Measurements from ENCODE around the gene PFAS. TPM values are rescaled to one million over a fixed set of nuclear protein-coding genes. Genes with fewer than 3 reads are reported as not detected.

Gene PFAS
- total RNA-seq, 4 donors from 2014 or later = 6.2 to 19.0 (median 15.7) TPM

DNA sequence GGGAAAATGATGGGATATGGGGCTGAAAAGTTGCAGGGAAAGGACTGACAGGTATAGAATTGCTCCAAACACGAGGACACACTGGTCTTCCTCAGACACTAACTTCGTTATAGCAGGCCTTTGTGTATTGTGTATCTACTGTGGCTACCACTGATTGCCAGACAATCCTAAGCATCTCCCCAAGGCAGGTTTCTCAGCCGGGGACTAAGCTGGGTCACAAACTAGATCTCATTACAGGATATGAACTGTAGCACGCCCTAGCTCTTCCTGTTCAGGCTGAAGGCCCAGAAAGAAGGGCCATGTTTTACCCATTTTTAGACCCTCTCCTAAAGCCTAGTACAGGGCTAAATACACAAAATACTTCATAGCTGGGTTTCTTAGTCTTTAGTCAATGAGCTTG, 34.3 kb downstream of the PFAS start:
- DNase-seq (ENCODE audit: low spot score in 2 of 2) = no peak
- intact Hi-C loops (cut with DNase I; ENCODE audit: low total_unique reads) = no loop called here
- no peak overlapping the region for H3K4me3 ChIP-seq (ENCODE audit: low read depth, poor library complexity, severe bottlenecking)
- TF ChIP-seq, protein P1, sequence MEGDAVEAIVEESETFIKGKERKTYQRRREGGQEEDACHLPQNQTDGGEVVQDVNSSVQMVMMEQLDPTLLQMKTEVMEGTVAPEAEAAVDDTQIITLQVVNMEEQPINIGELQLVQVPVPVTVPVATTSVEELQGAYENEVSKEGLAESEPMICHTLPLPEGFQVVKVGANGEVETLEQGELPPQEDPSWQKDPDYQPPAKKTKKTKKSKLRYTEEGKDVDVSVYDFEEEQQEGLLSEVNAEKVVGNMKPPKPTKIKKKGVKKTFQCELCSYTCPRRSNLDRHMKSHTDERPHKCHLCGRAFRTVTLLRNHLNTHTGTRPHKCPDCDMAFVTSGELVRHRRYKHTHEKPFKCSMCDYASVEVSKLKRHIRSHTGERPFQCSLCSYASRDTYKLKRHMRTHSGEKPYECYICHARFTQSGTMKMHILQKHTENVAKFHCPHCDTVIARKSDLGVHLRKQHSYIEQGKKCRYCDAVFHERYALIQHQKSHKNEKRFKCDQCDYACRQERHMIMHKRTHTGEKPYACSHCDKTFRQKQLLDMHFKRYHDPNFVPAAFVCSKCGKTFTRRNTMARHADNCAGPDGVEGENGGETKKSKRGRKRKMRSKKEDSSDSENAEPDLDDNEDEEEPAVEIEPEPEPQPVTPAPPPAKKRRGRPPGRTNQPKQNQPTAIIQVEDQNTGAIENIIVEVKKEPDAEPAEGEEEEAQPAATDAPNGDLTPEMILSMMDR (IDR thresholded peaks at IDR 0.05) = no peak
- TF ChIP-seq POLR2A (IDR thresholded peaks at IDR 0.05) = no peak
- WGBS, 2 donors = 69 to 72% methylated on average over 4 of the region's 4 CpGs

DNA sequence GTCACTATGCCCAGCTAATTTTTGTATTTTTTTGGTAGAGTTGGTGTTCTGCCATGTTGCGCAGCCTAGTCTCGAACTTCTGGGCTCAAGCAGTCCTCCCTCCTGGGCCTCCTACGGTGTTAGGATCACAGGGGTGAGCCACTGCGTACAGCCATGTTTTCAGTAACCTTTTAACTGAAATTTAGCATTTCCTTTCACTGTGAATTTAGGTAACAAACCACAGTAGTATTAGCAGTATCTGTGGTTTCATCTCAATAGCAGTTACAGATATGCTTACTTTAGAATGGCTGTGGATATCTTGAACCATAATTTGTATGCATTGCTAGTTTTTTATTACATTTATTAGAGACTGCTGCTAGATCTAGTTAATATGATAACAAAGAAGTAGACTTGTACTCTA, 35.0 kb downstream of the PFAS start:
- TF ChIP-seq POLR2A (IDR thresholded peaks at IDR 0.05) = no peak
- TF ChIP-seq, protein P1 (IDR thresholded peaks at IDR 0.05) = no peak
- no peak overlapping the region for H3K4me3 ChIP-seq (ENCODE audit: low read depth, poor library complexity, severe bottlenecking)
- DNase-seq (ENCODE audit: low spot score in 2 of 2) = no peak
- intact Hi-C loops (cut with DNase I; ENCODE audit: low total_unique reads) = no loop called here
- 88 to 97% methylated on average over 4 of the region's 4 CpGs for WGBS, 2 donors

DNA sequence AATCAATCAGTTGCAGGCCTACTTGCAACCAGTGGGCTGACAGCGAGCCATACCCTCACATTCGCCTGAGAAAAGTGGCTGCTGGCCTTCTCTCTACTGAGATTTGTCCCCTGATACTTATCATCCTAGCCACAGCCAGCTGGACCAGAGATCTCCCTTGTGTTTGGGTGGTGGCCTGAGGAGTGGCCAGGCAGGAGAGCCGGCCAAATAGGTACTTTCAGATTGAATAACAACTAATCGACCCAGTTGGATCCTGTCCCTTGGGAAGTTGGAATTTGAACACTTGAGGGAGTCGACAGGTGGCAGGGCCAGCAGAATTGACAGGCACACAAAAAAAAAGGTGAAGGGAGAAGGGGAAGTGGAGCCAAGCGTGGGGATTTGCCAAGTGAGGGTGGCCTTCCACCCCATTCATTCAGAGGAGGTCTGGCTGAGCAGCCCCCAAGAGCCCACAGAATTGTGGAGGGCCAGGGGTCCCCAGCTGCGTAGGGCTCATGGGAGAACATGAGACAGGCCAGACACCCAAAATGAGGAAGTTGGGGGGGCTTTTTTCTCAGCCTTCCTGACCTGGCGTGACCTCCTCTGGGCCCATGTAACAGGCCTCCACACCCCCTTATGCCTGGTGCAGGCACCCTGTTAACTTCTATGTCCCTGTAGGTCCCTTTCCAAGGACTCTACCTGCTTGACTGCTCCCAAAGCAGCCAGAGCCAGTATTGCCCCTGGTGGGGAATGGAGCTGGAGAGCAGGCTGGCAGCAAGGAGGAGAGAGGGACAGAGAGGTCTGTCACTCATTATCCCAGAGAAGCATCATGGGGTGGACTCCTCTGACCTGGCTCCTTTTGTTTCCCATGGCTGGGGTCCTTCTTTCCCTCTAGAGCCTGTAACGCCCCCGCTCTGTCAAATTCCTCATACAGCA, 36.4 kb downstream of the PFAS start:
- intact Hi-C loops (cut with DNase I; ENCODE audit: low total_unique reads) = no loop called here
- H3K4me3 ChIP-seq (ENCODE audit: low read depth, poor library complexity, severe bottlenecking) = no peak overlapping the region
- WGBS, 2 donors = 70 to 78% methylated on average over 10 of the region's 10 CpGs
- TF ChIP-seq POLR2A (IDR thresholded peaks at IDR 0.05) = no peak
- TF ChIP-seq, protein P1 (IDR thresholded peaks at IDR 0.05) = no peak
- DNase-seq (ENCODE audit: low spot score in 2 of 2) = no peak

DNA sequence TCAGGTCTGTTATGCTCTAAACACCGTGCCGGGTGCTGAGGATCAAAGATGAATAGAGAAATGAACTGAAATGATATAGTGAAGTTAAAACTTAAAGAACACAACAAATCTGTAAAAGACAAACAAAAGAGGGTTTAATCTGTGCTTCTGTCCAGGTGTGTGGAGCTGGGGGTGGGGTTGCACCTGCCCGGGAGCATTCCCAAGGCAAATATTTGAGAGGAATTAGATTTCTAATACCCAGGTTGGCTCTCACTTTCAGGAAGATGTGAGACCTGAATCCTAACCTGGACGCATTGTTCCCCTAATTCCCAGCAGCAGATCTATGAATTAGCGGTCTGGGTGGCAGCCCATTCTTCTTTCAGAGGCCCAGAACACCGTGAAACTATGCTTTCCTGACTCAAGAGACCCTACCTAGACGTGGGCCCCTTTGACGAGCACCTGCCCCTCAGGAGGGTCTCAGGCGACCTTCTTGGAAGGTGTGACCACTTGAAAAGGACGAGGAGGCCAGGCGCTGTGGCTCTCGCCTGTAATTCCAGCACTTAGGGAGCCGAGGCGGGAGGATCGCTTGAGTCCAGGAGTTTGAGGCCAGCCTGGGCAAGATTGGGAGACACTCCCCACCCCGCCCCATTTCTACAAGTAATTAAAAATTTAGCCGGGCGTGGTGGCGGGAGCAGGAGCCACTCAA, 38.7 kb downstream of the PFAS start:
- intact Hi-C loops (cut with DNase I; ENCODE audit: low total_unique reads) = no loop called here
- whole genome bisulfite sequencing, 2 donors = 23 to 26% methylated on average over 19 of the region's 19 CpGs
- H3K4me3 ChIP-seq (ENCODE audit: low read depth, poor library complexity, severe bottlenecking) = peak overlapping the region; percentile 75
- peak; percentile 24 to 88 for DNase-seq (ENCODE audit: low spot score in 2 of 2)
- TF ChIP-seq POLR2A (IDR thresholded peaks at IDR 0.05) = no peak
- TF ChIP-seq, protein P1 (IDR thresholded peaks at IDR 0.05) = no peak

DNA sequence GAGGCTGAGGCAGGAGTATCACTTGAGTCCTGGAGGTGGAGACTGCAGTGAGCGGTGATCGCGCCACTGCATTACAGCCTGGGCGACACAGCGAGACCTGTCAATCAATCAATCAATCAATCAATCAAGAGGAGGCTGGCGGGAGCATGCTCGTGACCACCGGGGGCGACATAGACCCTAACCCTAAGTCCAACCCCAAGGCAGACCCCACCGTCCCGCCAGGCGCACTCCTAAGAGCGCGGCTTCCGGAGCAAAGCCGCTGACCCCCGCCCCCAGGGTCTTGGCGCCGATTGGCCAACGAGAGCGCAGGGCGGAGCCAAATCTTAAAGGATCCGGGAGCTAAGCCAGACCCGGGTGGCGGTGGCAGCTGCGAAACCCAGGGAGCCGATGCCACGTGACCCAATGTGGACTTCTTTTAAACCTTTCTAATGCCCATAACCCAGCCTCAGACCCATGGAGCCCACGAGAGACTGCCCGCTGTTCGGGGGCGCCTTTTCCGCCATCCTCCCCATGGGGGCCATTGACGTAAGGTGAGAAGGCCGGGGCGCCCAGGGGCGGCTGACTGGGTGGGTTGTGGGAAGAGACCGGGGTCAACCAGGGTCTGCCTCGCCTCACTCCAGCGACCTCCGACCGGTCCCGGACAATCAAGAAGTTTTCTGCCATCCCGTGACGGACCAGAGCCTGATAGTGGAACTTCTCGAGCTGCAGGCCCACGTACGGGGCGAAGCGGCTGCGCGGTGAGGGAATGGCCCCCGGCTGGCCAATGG, 39.4 kb downstream of the PFAS start, which contains the start of gene RANGRF:
TSS of gene RANGRF (plus strand) at position 335 of the 767 bp plus-strand sequence. CDS start at position 454, 119 bp downstream.
- TF ChIP-seq, protein P1 (IDR thresholded peaks at IDR 0.05) = no peak
- TF ChIP-seq POLR2A (IDR thresholded peaks at IDR 0.05) = peak in 1 of 2 donors; percentile 20
- peak within 1 kb of the TSS; percentile 75 for H3K4me3 ChIP-seq (ENCODE audit: low read depth, poor library complexity, severe bottlenecking)
- WGBS, 2 donors = 0% methylated on average over 26 to 44 of the region's 53 CpGs
- intact Hi-C loops (cut with DNase I; ENCODE audit: low total_unique reads) = no loop called here
- DNase-seq (ENCODE audit: low spot score in 2 of 2) = peak; percentile 88 to 98

Measured in lower leg skin (tissue), 4 donors.